SK-N-MC (cell line): Measurements from ENCODE around the gene ZNF780B.

Experiments used
- EZH2 ChIP-seq: fragments of 200-600 bp; sonication (generic); IDR thresholded peaks from one replicate; pipeline ENCODE4 v1.6.1; 2017; ENCODE audit warnings: antibody characterized with exemption
- POLR2AphosphoS5 ChIP-seq: IDR thresholded peaks from 2 replicates; pipeline ENCODE4 v1.6.1; 2012; ENCODE audit warnings: mild to moderate bottlenecking, low read depth, low read length, borderline replicate concordance

- TF ChIP-seq EZH2 (no peak), POLR2AphosphoS5 (no peak)
Observed at GRCh38 chr19:40091205-40092129, 35.4 kb upstream of the ZNF780B start.
